A549 (cell line): Measurements from ENCODE around the gene RASSF8. TPM values are rescaled to one million over a fixed set of nuclear protein-coding genes. Genes with fewer than 3 reads are reported as not detected.

Source experiments
- ATAC-seq, 2 experiments: fragments of 200-7000 bp in 1 of 2; fragments of >200 bp in 1 of 2; cut with Nextera tagmentation in 1 of 2; cut with Tn5 transposase in 1 of 2; 3 replicates each; pipeline versions ENCODE4 v1.8.0 to v1.9.1; 2018 to 2020; ENCODE audit warnings: mild to moderate bottlenecking in 1 of 2, moderate library complexity in 1 of 2
- CTCF ChIA-PET: fragments of 300-600 bp; sonication (Branson Sonifier 250); formaldehyde crosslinking; extraction: SDS; loops from one replicate; lab custom pipeline; 2021; ENCODE audit warnings: antibody characterized with exemption, inconsistent platforms; lab: Yijun Ruan, JAX
- POLR2A ChIA-PET: fragments of 350-600 bp; formaldehyde crosslinking; extraction: SDS; loops from one replicate; lab custom pipeline; 2021; ENCODE audit warnings: antibody characterized with exemption, inconsistent platforms; lab: Yijun Ruan, JAX
- DNase-seq, 2 experiments: peaks; one replicate each; pipeline versions ENCODE4 v3.0.0 to v3.0.0-alpha.2; 2011 to 2016; ENCODE audit warnings: low read depth in 1 of 2, low spot score in 1 of 2
- FAIRE-seq: peaks from 2 replicates; lab custom pipeline; 2011; peaks lifted over from hg19 to GRCh38; lab: Jason Lieb, UNC
- H3K27ac ChIP-seq, 2 experiments: fragments of >200 bp; sonication (Bioruptor Twin); formaldehyde crosslinking; 3 replicates each; pipeline ENCODE4 v1.5.1; 2016 to 2017
- H3K4me1 ChIP-seq: fragments of >200 bp; sonication (Bioruptor Twin); formaldehyde crosslinking; 3 replicates; pipeline ENCODE4 v1.6.1; 2016
- H3K4me2 ChIP-seq: fragments of >200 bp; sonication (Bioruptor Twin); formaldehyde crosslinking; 3 replicates; pipeline ENCODE4 v1.6.1; 2016
- H3K4me3 ChIP-seq: fragments of >200 bp; sonication (Bioruptor Twin); formaldehyde crosslinking; 3 replicates; pipeline ENCODE4 v1.5.1; 2016
- H3K9me3 ChIP-seq: fragments of >200 bp; sonication (Bioruptor Twin); formaldehyde crosslinking; 3 replicates; pipeline ENCODE4 v1.6.1; 2016
- BHLHE40 ChIP-seq: IDR thresholded peaks from 2 replicates; pipeline ENCODE4 v1.6.1; 2012; ENCODE audit warnings: low read depth, low read length, inconsistent platforms
- CBX8 ChIP-seq: fragments of 200-600 bp; sonication (generic); IDR thresholded peaks from 2 replicates; pipeline ENCODE4 v1.6.1; 2016
- EHF ChIP-seq: fragments of 250-450 bp; sonication (Bioruptor Pico); IDR thresholded peaks from 2 replicates; pipeline ENCODE4 v1.5.0; 2020; ENCODE audit warnings: mild to moderate bottlenecking
- EHMT2 ChIP-seq: fragments of 200-600 bp; sonication (generic); IDR thresholded peaks from 2 replicates; pipeline ENCODE4 v1.6.1; 2016; ENCODE audit warnings: antibody characterized with exemption, low read depth, mild to moderate bottlenecking, moderate library complexity
- FOSL2 ChIP-seq, 2 experiments: fragments of 450-650 bp in 1 of 2; fragments of >200 bp in 1 of 2; sonication (Bioruptor Twin) in 1 of 2; formaldehyde crosslinking; IDR thresholded peaks; 2 replicates each; pipeline versions ENCODE4 v1.5.0 to v1.6.1; 2016 to 2020; ENCODE audit warnings: mild to moderate bottlenecking in 1 of 2, moderate library complexity in 1 of 2
- HOXA7 ChIP-seq: fragments of 250-450 bp; sonication (Bioruptor Pico); IDR thresholded peaks from 2 replicates; pipeline ENCODE4 v1.5.0; 2020; ENCODE audit warnings: mild to moderate bottlenecking, moderate library complexity
- HOXB5 ChIP-seq: fragments of 250-450 bp; sonication (Bioruptor Pico); IDR thresholded peaks from 2 replicates; pipeline ENCODE4 v1.5.0; 2020; ENCODE audit warnings: mild to moderate bottlenecking, moderate library complexity
- KDM1A ChIP-seq: fragments of 200-600 bp; sonication (generic); IDR thresholded peaks from 2 replicates; pipeline ENCODE4 v1.6.1; 2016; ENCODE audit warnings: low read depth, mild to moderate bottlenecking
- MAFK ChIP-seq: fragments of 450-650 bp; IDR thresholded peaks from 2 replicates; pipeline ENCODE4 v1.6.1; 2014; ENCODE audit not compliant: partially characterized antibody
- MAX ChIP-seq: IDR thresholded peaks from 2 replicates; pipeline ENCODE4 v1.6.1; 2012
- MAZ ChIP-seq: fragments of 150-350 bp; IDR thresholded peaks from 2 replicates; pipeline ENCODE4 v1.6.1; 2014; ENCODE audit warnings: antibody characterized with exemption, low read depth, low read length, borderline replicate concordance
- MYC ChIP-seq: IDR thresholded peaks from 2 replicates; pipeline ENCODE4 v1.6.1; 2012; ENCODE audit warnings: mild to moderate bottlenecking, inconsistent platforms, low read length, improper control_type of control experiment, borderline replicate concordance
- NPAS2 ChIP-seq: fragments of 250-450 bp; sonication (Bioruptor Pico); IDR thresholded peaks from 2 replicates; pipeline ENCODE4 v1.8.0; 2022; ENCODE audit warnings: mild to moderate bottlenecking, moderate library complexity, borderline replicate concordance
- SMC3 ChIP-seq: fragments of >200 bp; sonication (Bioruptor Twin); formaldehyde crosslinking; IDR thresholded peaks from 3 replicates; pipeline ENCODE4 v1.6.1; 2018; ENCODE audit warnings: inconsistent platforms
- SREBF2 ChIP-seq: fragments of 450-650 bp; IDR thresholded peaks from 2 replicates; pipeline ENCODE4 v1.6.1; 2014; ENCODE audit warnings: mild to moderate bottlenecking, moderate library complexity
- TFCP2L1 ChIP-seq: fragments of 250-450 bp; sonication (Bioruptor Pico); IDR thresholded peaks from 2 replicates; pipeline ENCODE4 v1.5.0; 2021; ENCODE audit warnings: mild to moderate bottlenecking
- TP53 ChIP-seq: fragments of 250-450 bp; sonication (Bioruptor Pico); IDR thresholded peaks from 2 replicates; pipeline ENCODE4 v1.5.0; 2021; ENCODE audit warnings: mild to moderate bottlenecking, moderate library complexity
- ZFP36 ChIP-seq: fragments of 450-650 bp; IDR thresholded peaks from 2 replicates; pipeline ENCODE4 v1.6.1; 2014; ENCODE audit warnings: borderline replicate concordance; ENCODE audit not compliant: partially characterized antibody
- ZSCAN20 ChIP-seq: fragments of 250-450 bp; sonication (Bioruptor Pico); IDR thresholded peaks from 2 replicates; pipeline ENCODE4 v1.8.0; 2022; ENCODE audit warnings: mild to moderate bottlenecking, moderate library complexity
- WGBS: methylation state at CpG from one replicate; pipeline ENCODE4 v1.1.6; 2017; ENCODE audit errors: missing lambda C conversion rate; 5-methylcytosine and 5-hydroxymethylcytosine counted together
- polyA plus RNA-seq, 4 experiments: library from polyadenylated mRNA; depleted of rRNA in 3 of 4; stranded (reverse); fragments of >200 nt; fragmentation: RNase III in 1 of 4; extraction: RNeasy Plus Mini Kit Qiagen cat#74134 plus additional on column Dnase treatment in 1 of 4; gene quantifications; 2 replicates in 3 of 4; 3 replicates in 1 of 4; pipeline ENCODE4 v1.2.3, GENCODE V29; 2011 to 2017
- TF ChIP-seq, protein P1 (sequence below): fragments of 250-450 bp; sonication (Bioruptor Pico); IDR thresholded peaks from 2 replicates; pipeline ENCODE4 v1.5.0; 2020; ENCODE audit warnings: low read depth, mild to moderate bottlenecking, moderate library complexity
- TF ChIP-seq, protein P2 (sequence below): fragments of >200 bp; sonication (Bioruptor Twin); formaldehyde crosslinking; IDR thresholded peaks from 2 replicates; pipeline ENCODE4 v1.6.1; 2016

RASSF8 gene
- polyA plus RNA-seq, 2 of the 4 experiments (the other 2 are of a cell fraction) = 5.7 to 8.7 TPM

DNA sequence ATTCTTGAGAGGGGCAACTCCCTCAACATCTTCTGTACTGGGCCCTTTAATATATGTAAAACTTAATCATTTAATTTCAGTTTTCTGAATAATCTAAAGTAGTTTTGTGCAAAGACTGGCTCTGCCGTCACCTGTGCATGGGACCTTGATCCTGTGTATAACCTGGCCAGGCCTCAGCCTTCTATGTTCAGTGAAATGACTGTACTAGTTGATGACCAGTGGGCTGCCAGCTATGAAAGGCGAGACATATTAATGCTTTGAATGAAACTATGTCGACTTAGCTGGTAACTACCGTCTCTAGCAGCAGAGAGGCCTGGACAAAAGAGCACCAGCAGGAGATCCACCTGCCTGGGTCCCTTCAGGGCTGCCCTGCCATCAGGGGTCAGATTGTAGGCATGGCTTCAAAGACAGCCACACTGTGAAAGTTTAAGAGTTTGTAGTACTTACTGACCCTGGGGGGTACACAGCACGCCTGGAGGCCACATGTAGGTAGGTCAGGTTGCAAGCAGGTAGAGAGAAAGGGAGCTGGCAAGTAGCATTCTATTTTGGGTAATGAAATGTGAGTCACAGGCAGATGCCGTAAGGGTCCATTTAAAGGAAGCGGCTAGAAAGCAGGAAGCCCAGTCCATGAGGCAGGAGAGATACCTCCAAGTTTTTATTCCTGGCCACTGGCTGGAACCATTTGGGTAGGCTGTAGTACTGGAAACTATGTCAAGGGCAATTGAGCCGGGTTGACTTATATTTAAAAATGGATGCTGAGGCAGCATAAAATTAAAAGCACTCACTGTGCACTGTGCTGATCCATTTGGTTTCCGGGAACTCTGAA, 89.1 kb downstream of the RASSF8 start:
- H3K27ac ChIP-seq = no peak overlapping the region
- 90% methylated on average over 9 of the region's 9 CpGs for WGBS
- DNase-seq = no peak
- no peak for FAIRE-seq
- H3K4me3 ChIP-seq = no peak overlapping the region
- H3K4me2 ChIP-seq = no peak overlapping the region
- ChIA-PET CTCF (no interaction called here), POLR2A (no interaction called here)
- no peak for ATAC-seq
- TF ChIP-seq MYC = no peak
- TF ChIP-seq MAFK = peak; percentile 75
- no peak for TF ChIP-seq TFCP2L1 (CRISPR knock-in tag)
- no peak for TF ChIP-seq EHF (CRISPR knock-in tag)
- TF ChIP-seq ZSCAN20 = no peak
- no peak for TF ChIP-seq TP53
- TF ChIP-seq, all 56 proteins: peak for 1
- peaks cover 14% of the 10 kb centered on the region for H3K4me1 ChIP-seq
- H3K9me3 ChIP-seq = no peaks in the 10 kb centered on the region

DNA sequence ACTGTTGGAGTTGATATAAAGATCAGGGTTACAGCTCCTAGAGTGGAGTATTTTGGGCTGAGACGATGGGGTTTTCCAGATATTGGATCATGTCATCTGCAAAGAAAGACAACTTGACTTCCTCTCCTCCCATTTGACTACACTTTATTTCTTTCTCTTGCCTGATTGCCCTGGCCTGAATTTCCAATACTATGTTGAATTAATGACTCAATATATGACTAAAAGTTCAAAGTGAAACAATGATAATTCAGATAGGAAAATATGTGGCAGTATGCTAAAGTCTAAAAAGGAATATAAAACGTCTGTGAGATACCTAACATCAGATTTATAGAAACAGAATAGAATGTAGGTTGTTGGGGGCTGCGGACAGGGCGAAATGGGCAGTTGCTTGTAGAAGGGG, 94.2 kb downstream of the RASSF8 start:
- Histone ChIP-seq H3K27ac (no peak overlapping the region), H3K9me3 (no peaks in the 10 kb centered on the region), H3K4me1 (peaks cover 7% of the 10 kb centered on the region; the same call in 1 of the 3 replicates), H3K4me2 (no peak overlapping the region), H3K4me3 (no peak overlapping the region)
- no peak for DNase-seq
- ChIA-PET POLR2A (no interaction called here), CTCF (no interaction called here)
- ATAC-seq = no peak
- TF ChIP-seq MAX (no peak), KDM1A (no peak), HOXA7 (CRISPR knock-in tag) (no peak)
- FAIRE-seq = no peak
- WGBS = 66% methylated on average over 4 of the region's 4 CpGs

- ATAC-seq = no peak
- FAIRE-seq = no peak
- Histone ChIP-seq H3K4me2 (no peak overlapping the region), H3K9me3 (no peaks in the 10 kb centered on the region), H3K4me3 (no peak overlapping the region), H3K27ac (no peak overlapping the region), H3K4me1 (peaks cover 7% of the 10 kb centered on the region; the same call in 1 of the 3 replicates)
- ChIA-PET POLR2A (no interaction called here), CTCF (interaction anchor here (1.3 kb wide), 1 partner anchor 16 kb away, joined by 3 read pairs; no protein-coding TSS in a partner anchor)
- WGBS = 54% methylated on average over 4 of the region's 4 CpGs
- DNase-seq = no peak
- TF ChIP-seq ZSCAN20 (no peak), SREBF2 (no peak), EHMT2 (no peak), MAZ (no peak)
- TF ChIP-seq, protein P1, sequence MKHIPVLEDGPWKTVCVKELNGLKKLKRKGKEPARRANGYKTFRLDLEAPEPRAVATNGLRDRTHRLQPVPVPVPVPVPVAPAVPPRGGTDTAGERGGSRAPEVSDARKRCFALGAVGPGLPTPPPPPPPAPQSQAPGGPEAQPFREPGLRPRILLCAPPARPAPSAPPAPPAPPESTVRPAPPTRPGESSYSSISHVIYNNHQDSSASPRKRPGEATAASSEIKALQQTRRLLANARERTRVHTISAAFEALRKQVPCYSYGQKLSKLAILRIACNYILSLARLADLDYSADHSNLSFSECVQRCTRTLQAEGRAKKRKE (CRISPR knock-in tag) = no peak
Measured at GRCh38 chr12:26054383-26054782, 95.9 kb downstream of the RASSF8 start.

DNA sequence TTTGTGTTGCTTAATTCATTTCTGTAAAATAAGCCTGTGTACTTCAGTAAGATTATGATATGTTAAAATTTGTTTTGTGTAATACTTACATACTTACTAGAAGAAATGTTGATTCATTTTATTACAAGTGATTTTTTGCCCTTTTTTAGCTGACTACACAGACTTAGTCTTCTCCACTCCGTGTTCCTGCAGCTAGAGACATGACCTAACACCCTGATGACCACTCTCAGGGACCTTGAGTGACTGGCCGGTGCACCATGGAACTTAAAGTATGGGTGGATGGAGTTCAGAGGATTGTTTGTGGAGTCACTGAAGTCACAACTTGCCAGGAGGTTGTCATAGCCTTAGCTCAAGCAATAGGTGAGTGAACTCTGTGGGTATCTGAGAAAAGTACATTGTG, 96.6 kb downstream of the RASSF8 start:
- H3K4me3 ChIP-seq = no peak overlapping the region
- peaks cover 7% of the 10 kb centered on the region; the same call in 1 of the 3 replicates for H3K4me1 ChIP-seq
- ATAC-seq (no peak), DNase-seq (no peak), FAIRE-seq (peak; percentile 93)
- 77% methylated on average over 2 of the region's 2 CpGs for WGBS
- H3K9me3 ChIP-seq = no peaks in the 10 kb centered on the region
- no peak overlapping the region for H3K27ac ChIP-seq
- TF ChIP-seq, protein P1 (CRISPR knock-in tag) = no peak
- TF ChIP-seq MAFK (no peak), KDM1A (no peak), HOXB5 (CRISPR knock-in tag) (no peak), BHLHE40 (no peak), NPAS2 (CRISPR knock-in tag) (no peak), ZSCAN20 (no peak), SREBF2 (no peak), SMC3 (no peak), MYC (no peak), FOSL2 (IDR thresholded peaks at IDR 0.05) (no peak), FOSL2 (CRISPR knock-in tag; IDR thresholded peaks at IDR 0.05) (no peak), ZFP36 (no peak), MAX (no peak), CBX8 (no peak)
- TF ChIP-seq, protein P2, sequence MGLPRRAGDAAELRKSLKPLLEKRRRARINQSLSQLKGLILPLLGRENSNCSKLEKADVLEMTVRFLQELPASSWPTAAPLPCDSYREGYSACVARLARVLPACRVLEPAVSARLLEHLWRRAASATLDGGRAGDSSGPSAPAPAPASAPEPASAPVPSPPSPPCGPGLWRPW = no peak
- ChIA-PET POLR2A (no interaction called here), CTCF (interaction anchor here (0.6 kb wide), 1 partner anchor 897 kb away, joined by 4 read pairs; no protein-coding TSS in a partner anchor)
- no peak overlapping the region for H3K4me2 ChIP-seq
